ENCODE measurements around the gene ABCA9.

DNA sequence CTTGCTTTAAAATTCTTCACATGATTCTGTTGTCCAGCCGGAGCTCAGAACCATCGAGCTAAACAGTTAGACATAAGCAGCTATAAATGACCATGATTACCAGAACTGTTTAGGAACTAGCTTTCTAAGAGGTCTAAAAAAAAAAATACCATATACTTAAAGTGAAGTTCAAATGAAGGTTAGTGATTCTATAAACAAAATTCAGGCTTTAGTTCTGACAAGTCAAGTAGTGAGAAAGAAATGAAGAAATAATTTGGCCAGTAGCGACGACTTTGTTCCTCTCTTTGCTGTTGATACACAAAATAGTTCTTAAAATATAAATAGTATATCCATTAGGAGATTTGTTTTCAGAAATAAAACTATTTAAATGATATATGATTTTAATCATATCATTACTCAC, 133.2 kb downstream of the ABCA9 start:
- TF ChIP-seq CTCF (conservative IDR thresholded peaks at IDR 0.05; ENCODE audit: low read depth in 2 of 2) (no peak), STAT1 (IDR thresholded peaks at IDR 0.05; ENCODE audit: unreplicated experiment) (no peak), EZH2phosphoT487 (IDR thresholded peaks at IDR 0.05; ENCODE audit: unreplicated experiment) (no peak), EZH2 (IDR thresholded peaks at IDR 0.05; ENCODE audit: low read depth, unreplicated experiment) (no peak)
